ENCODE results near the gene PUS1.

The PUS1 gene

DNA sequence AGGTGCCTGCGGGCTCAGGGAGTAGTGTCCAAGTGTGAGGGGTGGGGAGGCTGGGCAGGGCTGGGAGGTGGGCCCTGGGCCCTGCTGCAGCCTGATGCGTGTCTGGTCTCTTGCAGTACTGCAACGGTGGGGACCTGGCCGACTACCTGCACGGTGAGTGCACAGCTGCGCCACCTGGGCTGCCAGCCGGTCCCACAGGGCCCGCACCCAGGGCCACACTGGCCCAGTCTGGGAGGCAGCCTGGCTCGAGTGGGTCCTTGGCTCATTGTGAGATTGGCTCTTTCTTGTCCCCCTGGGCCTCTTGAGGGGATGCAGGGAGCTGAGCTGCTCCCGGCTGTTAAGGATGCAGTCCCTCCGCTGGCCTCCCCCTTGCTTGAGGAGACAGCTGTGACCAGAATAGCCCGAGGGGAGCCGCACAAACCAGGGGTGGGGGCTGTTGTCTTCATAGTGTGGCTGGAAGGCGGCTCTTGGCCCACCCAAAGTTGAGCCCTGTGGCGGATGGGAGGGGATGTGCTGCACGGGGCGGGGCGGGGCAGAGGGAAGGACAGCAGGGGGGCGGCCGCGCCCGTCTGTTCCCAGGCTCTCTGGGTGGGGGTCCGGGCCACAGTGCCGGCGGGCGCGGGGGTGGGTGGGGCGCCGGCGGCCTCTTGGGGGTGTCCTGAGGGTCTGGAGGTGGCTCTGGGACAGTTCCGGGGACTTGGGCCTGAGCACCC lies 21.5 kb upstream of the PUS1 start:
- H3K79me2 ChIP-seq (ENCODE audit: insufficient read depth, low read length), result no peaks in the 10 kb centered on the region
- no peaks in the 10 kb centered on the region for H3K4me1 ChIP-seq (ENCODE audit: insufficient read depth, low read length, severe bottlenecking)
- no peaks in the 10 kb centered on the region for H3K27me3 ChIP-seq (ENCODE audit: insufficient read depth, low read length)
- H3K9me3 ChIP-seq (ENCODE audit: low read length), result no peaks in the 10 kb centered on the region
- H3K9ac ChIP-seq (ENCODE audit: low read length), result no peak overlapping the region
- no peak overlapping the region for H2AFZ ChIP-seq (ENCODE audit: low read length)
- no peaks in the 10 kb centered on the region for H3F3A ChIP-seq (ENCODE audit: insufficient read depth, low read length)
- H3K4me2 ChIP-seq (ENCODE audit: low read length), result no peak overlapping the region
- H3K9me2 ChIP-seq (ENCODE audit: low read depth, low read length), result no peaks in the 10 kb centered on the region
- no peaks in the 10 kb centered on the region for H4K20me1 ChIP-seq (ENCODE audit: insufficient read depth, low read length)
- H3K27ac ChIP-seq (ENCODE audit: low read depth, low read length, poor library complexity, severe bottlenecking), result no peak overlapping the region
- no peak for TF ChIP-seq EZH2 (IDR thresholded peaks at IDR 0.05; ENCODE audit: borderline replicate concordance, low read length)
- TF ChIP-seq, protein P1, sequence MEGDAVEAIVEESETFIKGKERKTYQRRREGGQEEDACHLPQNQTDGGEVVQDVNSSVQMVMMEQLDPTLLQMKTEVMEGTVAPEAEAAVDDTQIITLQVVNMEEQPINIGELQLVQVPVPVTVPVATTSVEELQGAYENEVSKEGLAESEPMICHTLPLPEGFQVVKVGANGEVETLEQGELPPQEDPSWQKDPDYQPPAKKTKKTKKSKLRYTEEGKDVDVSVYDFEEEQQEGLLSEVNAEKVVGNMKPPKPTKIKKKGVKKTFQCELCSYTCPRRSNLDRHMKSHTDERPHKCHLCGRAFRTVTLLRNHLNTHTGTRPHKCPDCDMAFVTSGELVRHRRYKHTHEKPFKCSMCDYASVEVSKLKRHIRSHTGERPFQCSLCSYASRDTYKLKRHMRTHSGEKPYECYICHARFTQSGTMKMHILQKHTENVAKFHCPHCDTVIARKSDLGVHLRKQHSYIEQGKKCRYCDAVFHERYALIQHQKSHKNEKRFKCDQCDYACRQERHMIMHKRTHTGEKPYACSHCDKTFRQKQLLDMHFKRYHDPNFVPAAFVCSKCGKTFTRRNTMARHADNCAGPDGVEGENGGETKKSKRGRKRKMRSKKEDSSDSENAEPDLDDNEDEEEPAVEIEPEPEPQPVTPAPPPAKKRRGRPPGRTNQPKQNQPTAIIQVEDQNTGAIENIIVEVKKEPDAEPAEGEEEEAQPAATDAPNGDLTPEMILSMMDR (IDR thresholded peaks at IDR 0.05; ENCODE audit: low read length), result no peak
- no peak overlapping the region for H3K4me3 ChIP-seq (ENCODE audit: low read depth, low read length, poor library complexity, severe bottlenecking)
- peaks cover 4% of the 10 kb centered on the region for H3K36me3 ChIP-seq (ENCODE audit: insufficient read depth, low read length)

DNA sequence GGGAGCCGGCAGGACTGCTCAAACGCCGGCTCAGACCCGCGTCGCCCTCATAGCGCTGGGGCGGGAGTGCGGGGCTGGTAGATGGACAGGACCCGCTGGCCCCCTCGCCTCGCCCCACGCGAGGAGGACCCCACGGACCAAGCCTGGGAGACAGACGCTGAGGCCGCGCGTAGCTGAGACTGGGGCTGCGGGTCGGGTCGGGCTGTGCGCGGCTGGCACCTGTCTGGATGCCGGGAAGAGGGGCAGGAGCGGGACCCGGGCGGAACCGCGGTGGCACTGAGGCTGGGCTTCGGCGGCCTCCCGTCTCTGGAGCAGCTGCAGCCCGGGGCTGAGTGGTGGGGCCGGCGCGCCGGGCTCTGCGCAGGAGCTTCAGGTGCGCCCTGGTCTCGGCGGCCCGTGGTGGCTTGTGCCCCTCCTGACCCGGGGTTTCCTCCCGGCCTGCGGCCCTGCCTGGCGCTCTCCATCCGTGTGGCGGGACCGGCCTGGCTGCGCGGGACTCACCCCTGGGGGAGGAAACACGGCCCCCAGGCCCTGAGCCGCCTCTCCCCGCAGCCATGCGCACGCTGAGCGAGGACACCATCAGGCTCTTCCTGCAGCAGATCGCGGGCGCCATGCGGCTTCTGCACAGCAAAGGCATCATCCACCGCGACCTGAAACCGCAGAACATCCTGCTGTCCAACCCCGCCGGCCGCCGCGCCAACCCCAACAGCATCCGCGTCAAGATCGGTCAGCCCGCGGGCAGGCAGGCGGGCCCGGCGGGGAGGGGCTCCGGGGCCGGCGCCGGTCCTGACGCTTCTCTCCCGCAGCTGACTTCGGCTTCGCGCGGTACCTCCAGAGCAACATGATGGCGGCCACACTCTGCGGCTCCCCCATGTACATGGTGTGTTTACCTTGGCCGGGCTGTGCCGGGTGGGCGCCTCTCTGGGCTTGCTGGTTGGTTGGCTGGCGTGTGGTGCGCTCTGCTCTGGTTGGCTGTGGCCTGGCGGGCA lies 20.7 kb upstream of the PUS1 start:
- Histone ChIP-seq H3F3A (ENCODE audit: insufficient read depth, low read length) (no peaks in the 10 kb centered on the region), H3K79me2 (ENCODE audit: insufficient read depth, low read length) (no peaks in the 10 kb centered on the region), H3K4me1 (ENCODE audit: insufficient read depth, low read length, severe bottlenecking) (no peaks in the 10 kb centered on the region), H3K36me3 (ENCODE audit: insufficient read depth, low read length) (peaks cover 4% of the 10 kb centered on the region), H3K27ac (ENCODE audit: low read depth, low read length, poor library complexity, severe bottlenecking) (no peak overlapping the region), H2AFZ (ENCODE audit: low read length) (no peak overlapping the region), H3K9me2 (ENCODE audit: low read depth, low read length) (no peaks in the 10 kb centered on the region), H3K4me2 (ENCODE audit: low read length) (no peak overlapping the region), H3K9me3 (ENCODE audit: low read length) (no peaks in the 10 kb centered on the region), H3K27me3 (ENCODE audit: insufficient read depth, low read length) (no peaks in the 10 kb centered on the region), H4K20me1 (ENCODE audit: insufficient read depth, low read length) (no peaks in the 10 kb centered on the region), H3K4me3 (ENCODE audit: low read depth, low read length, poor library complexity, severe bottlenecking) (no peak overlapping the region), H3K9ac (ENCODE audit: low read length) (no peak overlapping the region)
- TF ChIP-seq EZH2 (IDR thresholded peaks at IDR 0.05; ENCODE audit: borderline replicate concordance, low read length), result no peak
- TF ChIP-seq, protein P1 (IDR thresholded peaks at IDR 0.05; ENCODE audit: low read length), result no peak

DNA sequence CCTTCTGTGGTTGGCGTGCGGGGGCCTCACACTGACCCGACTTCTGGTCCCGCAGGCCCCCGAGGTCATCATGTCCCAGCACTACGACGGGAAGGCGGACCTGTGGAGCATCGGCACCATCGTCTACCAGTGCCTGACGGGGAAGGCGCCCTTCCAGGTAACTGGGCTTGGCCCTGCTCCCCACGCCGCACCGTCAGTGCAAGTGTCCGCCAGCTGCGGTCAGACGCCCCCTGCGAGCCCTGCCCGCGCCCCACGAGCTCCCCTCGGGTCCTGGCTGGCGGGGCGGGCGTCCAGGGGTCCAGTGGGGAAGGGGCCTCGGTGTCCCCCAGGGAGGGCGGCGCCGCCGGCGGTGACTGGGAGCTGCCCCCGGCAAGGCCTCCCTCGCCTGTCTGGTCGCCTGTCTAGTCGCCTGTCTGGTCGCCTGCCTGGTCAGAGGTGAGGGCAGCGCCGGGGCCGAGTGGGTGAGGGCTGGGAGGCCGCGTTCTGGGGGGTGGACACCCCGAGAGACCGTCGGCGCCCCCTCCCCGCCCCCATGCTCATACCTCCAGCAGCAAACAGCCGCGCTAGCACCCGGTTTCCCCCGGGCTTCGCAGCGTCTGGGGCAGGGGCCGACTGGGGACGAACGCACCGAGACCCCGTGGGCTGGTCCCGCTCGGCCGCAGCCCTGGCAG lies 19.9 kb upstream of the PUS1 start:
- Histone ChIP-seq H3K9me3 (ENCODE audit: low read length) (no peaks in the 10 kb centered on the region), H3K9me2 (ENCODE audit: low read depth, low read length) (no peaks in the 10 kb centered on the region), H3K4me1 (ENCODE audit: insufficient read depth, low read length, severe bottlenecking) (no peaks in the 10 kb centered on the region), H3K9ac (ENCODE audit: low read length) (no peak overlapping the region), H3K27ac (ENCODE audit: low read depth, low read length, poor library complexity, severe bottlenecking) (no peak overlapping the region), H3K4me2 (ENCODE audit: low read length) (no peak overlapping the region), H3K4me3 (ENCODE audit: low read depth, low read length, poor library complexity, severe bottlenecking) (no peak overlapping the region), H3K79me2 (ENCODE audit: insufficient read depth, low read length) (no peaks in the 10 kb centered on the region), H4K20me1 (ENCODE audit: insufficient read depth, low read length) (no peaks in the 10 kb centered on the region), H3K36me3 (ENCODE audit: insufficient read depth, low read length) (peaks cover 4% of the 10 kb centered on the region), H3F3A (ENCODE audit: insufficient read depth, low read length) (no peaks in the 10 kb centered on the region), H2AFZ (ENCODE audit: low read length) (no peak overlapping the region), H3K27me3 (ENCODE audit: insufficient read depth, low read length) (no peaks in the 10 kb centered on the region)
- TF ChIP-seq, protein P1 (IDR thresholded peaks at IDR 0.05; ENCODE audit: low read length), result no peak
- TF ChIP-seq EZH2 (IDR thresholded peaks at IDR 0.05; ENCODE audit: borderline replicate concordance, low read length), result no peak

All from OCI-LY1 (cell line).